Right lobe of liver (tissue), 4 donors: ENCODE measurements around the gene THSD8.

Experiments
- CTCF ChIP-seq, 4 donors: fragments of 200-600 bp in 3 of 4; fragments of 450-650 bp in 1 of 4; IDR thresholded peaks; one replicate each; pipeline versions ENCODE4 v1.5.1 to v1.8.0; 2016 to 2022; ENCODE audit warnings: antibody characterized with exemption in 4 of 4, mild to moderate bottlenecking in 2 of 4
- POLR2A ChIP-seq: fragments of 450-650 bp; IDR thresholded peaks from one replicate; pipeline ENCODE4 v1.6.1; 2017; ENCODE audit warnings: antibody characterized with exemption, mild to moderate bottlenecking
- donor health status: DM: no; HTN: no; CAD: no.
- donor health status: DM: no; HTN: no; CAD: no.
- donor health status: DM: no; HTN: yes; CAD: no.

GRCh38 chr19:12786952-12787351 lies 14.9 kb upstream of the THSD8 start:
- no peak for TF ChIP-seq POLR2A
- TF ChIP-seq CTCF (IDR thresholded peaks at IDR 0.05): no peak
